GM19328 (cell line): ENCODE data around the gene TMEM179B.
A peak's percentile ranks its signal among the peaks of the same experiment; 100 is the strongest.
"Not testable (repeated sequence)": the region's sequence is repeated elsewhere in the genome, so short reads cannot be mapped to it uniquely, and the experiment has no call there.

Experiments
- ATAC-seq: cut with Tn5 transposase; IDR thresholded peaks from one replicate; pipeline ENCODE4 v1.9.1; 2021; ENCODE audit warnings: mild to moderate bottlenecking, moderate library complexity; ENCODE audit not compliant: unreplicated experiment

Gene TMEM179B

DNA sequence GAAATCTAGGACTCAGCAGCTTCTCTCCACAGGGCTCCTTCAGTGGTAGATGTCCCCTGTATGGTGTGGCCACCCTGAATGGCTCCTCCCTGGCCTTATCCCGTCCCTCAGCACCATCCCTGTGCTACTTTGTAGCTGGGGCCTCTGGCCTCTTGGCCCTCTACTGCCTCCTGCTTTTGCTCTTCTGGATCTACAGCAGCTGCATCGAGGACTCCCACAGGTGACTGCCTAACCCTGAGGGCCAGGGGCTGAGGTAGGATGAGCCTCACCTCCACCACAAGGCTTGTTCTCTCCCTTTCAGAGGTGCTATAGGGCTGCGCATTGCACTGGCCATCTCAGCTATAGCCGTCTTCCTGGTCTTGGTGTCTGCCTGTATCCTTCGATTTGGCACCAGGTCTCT, 1.8 kb downstream of the TMEM179B start:
- ATAC-seq: no peak

GRCh38 chr11:62789576-62789975, 2.4 kb downstream of the TMEM179B start:
- no peak for ATAC-seq

GRCh38 chr11:62791501-62792201, 4.4 kb downstream of the TMEM179B start, which contains the start of gene TMEM223:
Gene TMEM223, minus strand, starts transcription at chr11:62792006. Its CDS starts 12 bp downstream, at chr11:62791994.
- ATAC-seq: peak; percentile 64

DNA sequence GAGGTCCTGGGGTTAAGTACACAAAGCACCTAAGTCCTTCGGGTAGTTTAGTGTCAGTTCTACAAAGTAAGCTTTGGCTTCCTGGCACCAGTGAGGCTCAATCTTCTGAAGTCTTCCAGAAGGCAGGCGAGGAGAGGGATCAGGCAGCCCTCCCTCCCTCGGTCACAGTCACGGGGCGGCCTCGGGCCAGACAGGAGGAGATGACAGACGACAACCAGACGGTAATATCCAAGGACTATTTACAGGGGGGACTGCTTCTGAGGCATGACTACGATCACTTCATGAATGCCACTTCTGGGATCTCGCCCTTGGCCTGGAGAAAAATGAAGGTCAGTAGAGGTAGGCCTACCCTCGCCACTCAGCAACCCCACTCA, 5.0 kb downstream of the TMEM179B start:
- ATAC-seq: no peak

- ATAC-seq: no peak
Observed at GRCh38 chr11:62794201-62794775, 7.1 kb downstream of the TMEM179B start.

- ATAC-seq: no peak
Observed at GRCh38 chr11:62796281-62796680, 9.1 kb downstream of the TMEM179B start.

GRCh38 chr11:62799486-62799885, 12.3 kb downstream of the TMEM179B start:
- ATAC-seq: no peak

DNA sequence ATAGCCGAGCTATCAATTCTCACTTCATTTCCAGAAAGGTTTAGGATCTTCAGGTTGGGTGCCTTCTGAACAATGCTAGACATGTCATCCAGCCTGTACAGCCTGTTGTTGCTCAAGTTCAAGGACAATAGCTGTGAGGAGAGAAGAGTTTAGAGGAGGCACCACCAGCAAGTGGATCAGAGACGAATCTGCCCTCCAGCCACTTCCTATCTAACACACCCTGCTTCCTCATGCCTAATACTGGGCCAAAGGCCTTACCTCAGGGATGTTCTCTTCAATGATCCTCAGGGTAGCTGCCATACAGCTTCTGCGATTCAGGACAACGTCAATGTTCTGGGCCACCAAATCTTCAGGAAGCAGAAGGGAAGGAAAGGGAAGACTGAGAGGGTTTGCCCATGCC, 13.9 kb downstream of the TMEM179B start:
- no peak for ATAC-seq

DNA sequence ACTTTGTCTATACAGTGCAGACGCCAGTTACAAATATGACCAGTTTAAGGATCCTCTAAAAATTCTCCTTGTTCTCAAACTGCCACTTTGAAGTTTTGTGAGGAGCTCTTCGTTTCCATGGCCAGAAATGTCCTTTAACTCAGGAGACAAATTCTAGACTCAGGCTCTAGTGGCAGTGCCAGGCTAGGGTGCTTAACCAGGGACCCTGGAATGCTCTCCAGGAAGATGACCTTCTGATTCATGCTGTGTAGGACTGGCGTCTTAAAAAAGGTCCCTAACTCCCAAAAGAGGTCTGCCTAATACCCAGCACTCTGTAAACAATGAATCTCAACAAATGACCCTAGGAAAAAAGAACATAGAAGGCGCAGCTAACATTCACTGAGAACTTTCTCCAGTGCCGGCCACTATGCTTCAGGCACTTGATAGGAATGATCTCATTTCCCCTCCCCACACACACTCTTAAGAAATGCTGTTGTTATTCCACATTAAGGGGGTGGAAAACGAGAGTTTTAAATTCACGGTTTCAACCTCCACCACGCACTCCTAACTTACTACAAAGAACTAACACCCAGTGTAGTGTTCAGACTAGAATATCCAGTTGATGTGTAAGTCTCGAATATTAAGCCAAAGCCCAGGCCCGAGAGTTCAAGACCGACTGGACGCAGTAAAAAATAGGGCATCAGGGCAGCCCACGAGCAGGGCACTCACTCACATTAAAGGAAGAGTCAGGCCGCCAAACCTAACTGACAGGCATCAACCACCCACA, 17.3 kb downstream of the TMEM179B start:
- no peak for ATAC-seq

DNA sequence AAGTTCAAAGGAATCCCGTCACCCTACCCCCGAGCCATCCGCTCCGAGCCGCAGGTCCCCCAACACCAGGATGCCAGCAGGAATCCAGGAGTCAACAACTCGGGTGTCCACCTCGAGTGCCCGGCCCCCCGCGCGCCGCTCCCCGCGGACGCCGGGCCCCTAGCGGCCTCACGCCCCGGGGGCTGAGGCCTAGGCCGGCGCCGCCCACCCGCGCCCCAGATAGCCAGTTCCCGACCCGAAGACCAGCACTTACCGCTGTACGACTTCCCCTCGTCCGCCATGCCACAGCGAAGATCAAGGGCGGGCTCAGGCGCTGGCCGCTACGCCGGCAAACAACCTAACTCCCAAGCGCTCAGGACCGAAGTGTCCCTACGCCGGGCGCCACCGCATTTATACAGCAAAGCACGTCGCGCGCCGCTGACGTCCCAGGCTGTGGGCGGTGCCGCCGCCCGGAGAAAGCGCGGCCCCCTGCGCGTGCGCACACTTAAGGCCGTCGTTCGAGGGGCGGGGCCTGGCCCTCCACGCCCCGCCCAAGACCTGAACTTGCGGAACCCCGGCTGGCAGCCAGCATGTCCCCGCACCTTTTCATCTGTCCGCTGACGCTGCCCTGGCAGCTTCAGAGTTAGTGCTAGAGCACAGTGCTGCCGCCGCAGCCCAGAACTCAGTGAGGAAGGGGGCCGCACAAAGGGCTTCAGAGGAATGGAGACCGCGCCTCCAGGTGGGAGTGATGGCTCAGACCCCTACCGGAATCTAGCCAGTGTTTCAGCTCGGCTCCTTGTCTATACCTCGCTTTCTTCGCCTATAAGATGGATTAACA, 18.1 kb downstream of the TMEM179B start, which contains the start of gene NXF1:
TSS of gene NXF1 (minus strand) at position 365 of the 817 bp plus-strand sequence. CDS start at position 281, 84 bp downstream.
- peak; percentile 80 for ATAC-seq

GRCh38 chr11:62805961-62806441, 18.8 kb downstream of the TMEM179B start:
- no peak for ATAC-seq

- ATAC-seq: no peak
Observed at GRCh38 chr11:62806611-62807121, 19.5 kb downstream of the TMEM179B start.

DNA sequence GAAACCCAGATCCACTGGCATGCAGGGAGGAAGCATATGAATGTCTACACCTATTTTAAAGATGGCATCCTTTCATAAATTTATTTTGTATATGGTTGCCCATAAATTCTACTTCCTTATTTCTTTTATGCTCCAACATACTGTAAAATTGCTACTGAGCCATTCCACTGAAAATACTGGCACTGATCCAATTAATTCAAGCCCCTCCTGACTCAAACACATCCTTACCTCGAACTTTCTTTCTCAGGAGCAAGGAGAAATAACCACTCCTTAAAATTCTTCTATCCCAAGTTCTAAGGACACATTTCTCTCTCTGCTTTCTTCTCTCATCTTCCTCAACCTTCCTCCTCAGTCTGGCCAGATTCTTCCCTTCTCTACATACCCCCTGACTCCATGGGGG, 23.5 kb downstream of the TMEM179B start:
- ATAC-seq: no peak

DNA sequence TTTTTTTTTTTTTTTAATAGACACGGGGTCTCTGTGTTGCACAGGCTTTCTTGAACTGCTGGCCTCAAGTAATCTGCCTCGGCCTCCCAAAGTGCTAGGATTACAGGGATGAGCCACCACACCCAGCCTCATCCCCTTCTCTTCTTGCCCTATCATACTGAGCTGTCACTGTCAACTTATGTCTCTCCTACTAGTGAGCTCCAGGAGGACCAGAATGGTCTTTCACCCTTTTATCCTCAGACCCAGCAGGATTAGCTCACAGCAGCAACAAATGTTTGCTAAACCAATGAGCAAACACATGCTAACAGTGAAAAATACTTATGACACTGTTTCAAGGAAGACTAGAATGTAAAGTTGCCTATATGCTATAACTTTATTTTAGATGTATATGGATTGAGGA, 24.5 kb downstream of the TMEM179B start:
- ATAC-seq: no peak

DNA sequence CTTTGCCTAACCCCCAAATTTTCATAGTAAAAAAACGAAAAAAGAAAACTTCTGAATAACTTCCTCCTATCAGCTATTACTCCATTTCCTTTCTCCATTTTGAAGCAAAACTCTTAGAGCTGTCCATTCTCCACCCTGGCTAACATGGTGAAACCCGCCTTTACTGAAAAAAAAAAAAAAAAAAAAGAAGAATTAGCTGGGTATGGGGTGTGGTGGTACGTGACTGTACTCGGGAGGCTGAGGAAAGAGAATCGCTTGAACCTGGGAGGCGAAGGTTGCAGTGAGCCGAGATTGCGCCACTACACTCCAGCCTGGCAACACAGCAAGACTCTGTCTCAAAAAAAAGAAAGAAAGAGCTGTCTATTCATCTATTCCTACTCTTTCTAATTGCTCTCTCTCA, 29.4 kb downstream of the TMEM179B start:
- no peak for ATAC-seq

GRCh38 chr11:62817129-62817528, 29.9 kb downstream of the TMEM179B start:
- no peak for ATAC-seq

GRCh38 chr11:62823677-62824076, 36.5 kb downstream of the TMEM179B start:
- ATAC-seq: no peak

GRCh38 chr11:62828130-62828529, 40.9 kb downstream of the TMEM179B start:
- not testable (repeated sequence) for ATAC-seq

DNA sequence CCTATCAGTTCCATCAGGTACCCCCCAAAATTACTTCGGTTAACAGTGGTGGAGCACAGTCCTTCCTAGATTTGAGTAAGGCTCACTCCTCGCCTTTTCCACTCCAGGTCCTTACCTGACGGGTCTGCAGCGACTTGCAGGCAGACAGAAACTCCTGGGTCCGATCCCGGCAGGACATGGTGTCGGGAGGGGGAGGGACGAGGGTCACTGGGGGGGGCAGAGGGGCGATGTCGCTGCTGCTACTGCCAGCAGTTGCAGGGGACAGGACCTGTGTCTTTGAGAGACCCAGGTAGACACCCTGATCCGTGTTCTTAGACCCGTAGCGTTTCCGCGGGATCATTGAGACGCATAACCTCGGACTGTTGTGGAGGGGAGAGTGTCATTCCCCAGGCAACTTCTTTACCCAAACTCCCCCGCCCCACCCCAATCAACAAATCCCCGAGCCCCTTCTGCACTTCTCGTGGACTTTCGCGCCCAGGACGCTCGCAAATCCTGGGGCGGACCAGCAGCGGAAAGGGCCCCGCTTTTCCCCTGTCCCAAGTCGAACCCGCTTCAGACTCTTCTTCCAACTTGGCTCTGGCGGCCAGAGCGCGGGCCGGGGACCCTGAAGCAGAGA, 43.8 kb downstream of the TMEM179B start:
- ATAC-seq: no peak
